ENCODE results near the gene PSMD12.
A peak's percentile ranks its signal among the peaks of the same experiment; 100 is the strongest.
"Not testable (repeated sequence)": the region's sequence is repeated elsewhere in the genome, so short reads cannot be mapped to it uniquely, and the experiment has no call there.

PSMD12 gene

DNA sequence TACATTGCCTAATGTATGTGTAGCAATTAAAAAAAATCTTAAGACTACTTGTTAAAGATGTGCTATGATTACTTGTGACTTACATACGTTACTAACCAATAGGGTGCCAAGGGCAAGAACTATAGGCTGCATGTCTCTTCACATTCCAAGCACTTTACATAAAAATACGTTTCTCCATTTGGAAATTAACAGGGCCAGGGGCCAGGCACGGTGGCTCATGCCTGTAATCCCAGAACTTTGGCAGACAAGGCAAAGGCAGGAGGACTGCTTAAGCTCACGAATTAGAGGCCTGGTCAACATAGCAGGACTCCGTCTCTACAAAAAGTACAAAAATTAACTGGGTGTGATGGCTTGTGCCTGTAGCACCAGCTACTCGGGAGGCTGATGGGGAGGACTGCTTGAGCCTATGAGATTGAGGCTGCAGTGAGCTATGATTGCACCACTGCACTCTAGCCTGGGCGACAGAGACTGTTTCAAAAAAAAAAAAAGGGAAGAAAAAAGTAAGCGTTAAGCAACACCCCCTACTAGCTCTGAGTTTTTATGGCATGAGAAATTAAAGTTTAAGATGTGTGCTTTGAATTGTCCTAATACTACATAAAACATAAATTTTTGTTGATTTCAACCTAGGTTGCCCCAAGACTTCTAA is 12.3 kb downstream of the PSMD12 start:
- TF ChIP-seq POLR2AphosphoS5 (IDR thresholded peaks at IDR 0.05; ENCODE audit: borderline replicate concordance, low read depth, low read length) (no peak), EZH2 (IDR thresholded peaks at IDR 0.05) (no peak), FOXP2 (optimal IDR thresholded peaks at IDR 0.05; ENCODE audit: control extremely low read depth, extremely low read length, insufficient read depth) (no peak)
- Histone ChIP-seq H3K4me3 (no peak overlapping the region), H3K9me3 (ENCODE audit: low read depth, low read length) (no peaks in the 10 kb centered on the region), H3K9ac (ENCODE audit: insufficient read length) (no peak overlapping the region), H3K27ac (no peak overlapping the region), H3K36me3 (ENCODE audit: insufficient read depth, low read length) (peaks cover 80% of the 10 kb centered on the region)
- no peak for DNase-seq (ENCODE audit: low read depth, low spot score)

- Histone ChIP-seq H3K27ac (no peak overlapping the region), H3K4me3 (no peak overlapping the region)
These were observed 13.2 kb downstream of the PSMD12 start for GRCh38 chr17:67353161-67353560.

GRCh38 chr17:67349420-67349819 is 17.0 kb downstream of the PSMD12 start:
- TF ChIP-seq EZH2 (IDR thresholded peaks at IDR 0.05) (no peak), POLR2AphosphoS5 (IDR thresholded peaks at IDR 0.05; ENCODE audit: borderline replicate concordance, low read depth, low read length) (no peak), FOXP2 (optimal IDR thresholded peaks at IDR 0.05; ENCODE audit: control extremely low read depth, extremely low read length, insufficient read depth) (no peak)
- Histone ChIP-seq H3K4me3 (no peak overlapping the region), H3K9ac (ENCODE audit: insufficient read length) (no peak overlapping the region), H3K9me3 (ENCODE audit: low read depth, low read length) (no peaks in the 10 kb centered on the region), H3K27ac (no peak overlapping the region), H3K36me3 (ENCODE audit: insufficient read depth, low read length) (peaks cover 90% of the 10 kb centered on the region)
- no peak for DNase-seq (ENCODE audit: low read depth, low spot score)

More at GRCh38 chr17:67353161-67353560, 13.2 kb downstream of the PSMD12 start:
- H3K36me3 ChIP-seq (ENCODE audit: insufficient read depth, low read length) = peaks cover 89% of the 10 kb centered on the region
- no peaks in the 10 kb centered on the region for H3K9me3 ChIP-seq (ENCODE audit: low read depth, low read length)
- no peak for TF ChIP-seq FOXP2 (optimal IDR thresholded peaks at IDR 0.05; ENCODE audit: control extremely low read depth, extremely low read length, insufficient read depth)
- no peak for TF ChIP-seq EZH2 (IDR thresholded peaks at IDR 0.05)
- TF ChIP-seq POLR2AphosphoS5 (IDR thresholded peaks at IDR 0.05; ENCODE audit: borderline replicate concordance, low read depth, low read length) = no peak
- H3K9ac ChIP-seq (ENCODE audit: insufficient read length) = no peak overlapping the region
- DNase-seq (ENCODE audit: low read depth, low spot score) = no peak

DNA sequence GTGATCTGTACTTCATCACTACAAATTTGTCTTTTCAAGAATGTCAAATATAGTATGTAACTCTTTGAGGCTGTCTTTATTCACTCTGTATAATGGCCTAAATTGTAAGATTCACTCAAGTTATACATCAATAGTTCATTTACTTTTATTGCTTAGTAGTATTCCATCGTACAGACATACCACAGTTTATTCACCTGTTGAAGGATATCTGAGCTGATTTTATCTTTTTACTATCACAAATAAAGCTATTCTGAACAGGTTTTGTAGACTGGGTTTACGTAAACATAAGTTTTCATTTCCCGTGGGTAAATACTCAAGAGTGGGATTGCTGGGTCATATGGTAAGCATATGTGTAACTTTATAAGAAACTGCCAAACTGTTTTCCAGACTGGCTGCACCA is 18.6 kb downstream of the PSMD12 start:
- no peak overlapping the region for H3K4me3 ChIP-seq
- no peaks in the 10 kb centered on the region for H3K9me3 ChIP-seq (ENCODE audit: low read depth, low read length)
- no peak overlapping the region for H3K27ac ChIP-seq
- DNase-seq (ENCODE audit: low read depth, low spot score) = no peak
- no peak for TF ChIP-seq POLR2AphosphoS5 (IDR thresholded peaks at IDR 0.05; ENCODE audit: borderline replicate concordance, low read depth, low read length)
- no peak for TF ChIP-seq FOXP2 (optimal IDR thresholded peaks at IDR 0.05; ENCODE audit: control extremely low read depth, extremely low read length, insufficient read depth)
- TF ChIP-seq EZH2 (IDR thresholded peaks at IDR 0.05) = no peak
- no peak overlapping the region for H3K9ac ChIP-seq (ENCODE audit: insufficient read length)
- H3K36me3 ChIP-seq (ENCODE audit: insufficient read depth, low read length) = peaks cover 88% of the 10 kb centered on the region

GRCh38 chr17:67343237-67343636 is 23.1 kb downstream of the PSMD12 start:
- no peak for TF ChIP-seq EZH2 (IDR thresholded peaks at IDR 0.05)
- TF ChIP-seq POLR2AphosphoS5 (IDR thresholded peaks at IDR 0.05; ENCODE audit: borderline replicate concordance, low read depth, low read length) = no peak
- no peak for TF ChIP-seq FOXP2 (optimal IDR thresholded peaks at IDR 0.05; ENCODE audit: control extremely low read depth, extremely low read length, insufficient read depth)
- DNase-seq (ENCODE audit: low read depth, low spot score) = no peak
- Histone ChIP-seq H3K4me3 (no peak overlapping the region), H3K36me3 (ENCODE audit: insufficient read depth, low read length) (peaks cover 89% of the 10 kb centered on the region), H3K27ac (no peak overlapping the region), H3K9me3 (ENCODE audit: low read depth, low read length) (no peaks in the 10 kb centered on the region), H3K9ac (ENCODE audit: insufficient read length) (no peak overlapping the region)

DNA sequence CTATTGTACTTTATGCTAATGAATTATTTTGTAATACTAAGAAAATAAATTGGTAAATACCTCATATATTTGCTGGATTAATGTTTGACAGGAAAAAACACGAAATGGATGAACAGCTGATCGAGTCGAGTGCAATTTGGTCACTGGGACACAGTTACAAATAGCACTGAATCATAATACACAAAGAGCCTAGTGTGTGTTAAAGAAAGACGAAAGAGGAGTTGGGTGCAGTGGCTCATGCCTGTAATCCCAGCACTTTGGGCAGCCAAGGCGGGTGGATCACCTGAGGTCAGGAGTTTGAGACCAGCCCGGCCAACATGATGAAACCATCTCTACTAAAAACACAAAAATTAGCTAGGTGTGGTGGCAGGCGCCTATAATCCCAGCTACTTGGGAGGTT is 28.0 kb downstream of the PSMD12 start:
- not testable (repeated sequence) for H3K9me3 ChIP-seq (ENCODE audit: low read depth, low read length); DNase-seq (ENCODE audit: low read depth, low spot score); H3K9ac ChIP-seq (ENCODE audit: insufficient read length); H3K4me3 ChIP-seq
- peak overlapping the region; percentile 48 for H3K27ac ChIP-seq
- H3K36me3 ChIP-seq (ENCODE audit: insufficient read depth, low read length) = peaks cover 54% of the 10 kb centered on the region

- H3K9me3 ChIP-seq (ENCODE audit: low read depth, low read length) = no peaks in the 10 kb centered on the region
- no peak for DNase-seq (ENCODE audit: low read depth, low spot score)
- H3K27ac ChIP-seq = no peak overlapping the region
- H3K4me3 ChIP-seq = no peak overlapping the region
- H3K36me3 ChIP-seq (ENCODE audit: insufficient read depth, low read length) = peaks cover 39% of the 10 kb centered on the region
- no peak overlapping the region for H3K9ac ChIP-seq (ENCODE audit: insufficient read length)
- TF ChIP-seq EZH2 (IDR thresholded peaks at IDR 0.05) (no peak), FOXP2 (optimal IDR thresholded peaks at IDR 0.05; ENCODE audit: control extremely low read depth, extremely low read length, insufficient read depth) (no peak), POLR2AphosphoS5 (IDR thresholded peaks at IDR 0.05; ENCODE audit: borderline replicate concordance, low read depth, low read length) (no peak; the same call in 1 of the 2 replicates)
These were observed 29.5 kb downstream of the PSMD12 start for GRCh38 chr17:67336859-67337258.

DNA sequence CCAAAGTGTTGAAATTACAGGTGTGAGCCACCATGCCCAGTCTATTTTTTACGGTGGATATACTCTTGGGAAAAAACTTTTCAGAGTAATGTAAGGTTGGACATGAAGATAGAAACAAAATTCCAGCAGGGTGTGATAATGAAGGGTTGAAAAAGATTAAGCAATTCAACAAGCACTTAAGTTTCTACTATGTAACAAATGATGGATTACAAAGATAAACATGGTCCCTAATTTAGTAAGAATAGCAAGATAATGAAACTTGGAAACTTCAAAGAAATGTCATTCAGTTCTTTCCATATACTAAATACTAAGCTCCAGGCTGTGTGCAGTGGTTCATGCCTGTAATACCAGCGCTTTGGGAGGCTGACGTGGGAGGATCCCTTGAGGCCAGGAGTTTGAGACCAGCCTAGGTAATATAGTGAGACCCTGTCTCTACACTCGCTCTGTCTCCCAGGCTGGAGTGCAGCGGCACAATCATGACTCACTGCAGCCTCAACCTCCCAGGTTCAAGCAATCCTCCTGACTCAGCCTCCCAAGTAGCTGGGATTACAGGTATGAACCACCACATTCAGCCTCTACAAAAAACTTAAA is 31.0 kb downstream of the PSMD12 start:
- Histone ChIP-seq H3K36me3 (ENCODE audit: insufficient read depth, low read length) (peaks cover 24% of the 10 kb centered on the region), H3K9me3 (ENCODE audit: low read depth, low read length) (no peaks in the 10 kb centered on the region), H3K27ac (no peak overlapping the region), H3K9ac (ENCODE audit: insufficient read length) (no peak overlapping the region), H3K4me3 (no peak overlapping the region)
- no peak for TF ChIP-seq POLR2AphosphoS5 (IDR thresholded peaks at IDR 0.05; ENCODE audit: borderline replicate concordance, low read depth, low read length)
- no peak for TF ChIP-seq EZH2 (IDR thresholded peaks at IDR 0.05)
- TF ChIP-seq FOXP2 (optimal IDR thresholded peaks at IDR 0.05; ENCODE audit: control extremely low read depth, extremely low read length, insufficient read depth) = no peak
- DNase-seq (ENCODE audit: low read depth, low spot score) = no peak

- not testable (repeated sequence) for H3K4me3 ChIP-seq; H3K9ac ChIP-seq (ENCODE audit: insufficient read length); DNase-seq (ENCODE audit: low read depth, low spot score); H3K36me3 ChIP-seq (ENCODE audit: insufficient read depth, low read length); H3K9me3 ChIP-seq (ENCODE audit: low read depth, low read length); H3K27ac ChIP-seq
These were observed 34.2 kb downstream of the PSMD12 start for GRCh38 chr17:67332162-67332508.

GRCh38 chr17:67331381-67332161 is 34.8 kb downstream of the PSMD12 start:
- H3K4me3 ChIP-seq; H3K9me3 ChIP-seq (ENCODE audit: low read depth, low read length); H3K36me3 ChIP-seq (ENCODE audit: insufficient read depth, low read length); H3K27ac ChIP-seq; H3K9ac ChIP-seq (ENCODE audit: insufficient read length); DNase-seq (ENCODE audit: low read depth, low spot score): not testable (repeated sequence)

Data from SK-N-MC (cell line).